Keratinocyte (primary cell): ENCODE data around the gene CDC42EP4. TPM values are rescaled to one million over a fixed set of nuclear protein-coding genes. Genes with fewer than 3 reads are reported as not detected.

Experiments
- DNase-seq: peaks from one replicate; pipeline ENCODE4 v3.0.0-alpha.2; 2011; ENCODE audit warnings: low read depth, missing footprints, low spot score
- FAIRE-seq: peaks from 2 replicates; lab custom pipeline; 2011; peaks lifted over from hg19 to GRCh38; lab: Jason Lieb, UNC
- H2AFZ ChIP-seq: 2 replicates; pipeline ENCODE4 v1.6.0; 2012; ENCODE audit warnings: low read length, control low read depth, inconsistent platforms; ENCODE audit not compliant: control insufficient read depth
- H3K27ac ChIP-seq: 2 replicates; pipeline ENCODE4 v1.5.1; 2011; ENCODE audit warnings: low read length; ENCODE audit not compliant: control insufficient read depth, insufficient read depth
- H3K27me3 ChIP-seq: 3 replicates; pipeline ENCODE4 v1.6.0; 2011; ENCODE audit warnings: low read length; ENCODE audit not compliant: control insufficient read depth, insufficient read depth; ENCODE audit errors: extremely low read depth
- H3K36me3 ChIP-seq, 2 experiments: 2 replicates in 1 of 2; 3 replicates in 1 of 2; pipeline ENCODE4 v1.5.1; 2011; ENCODE audit warnings: low read length in 2 of 2, mild to moderate bottlenecking in 1 of 2; ENCODE audit not compliant: control insufficient read depth in 2 of 2, insufficient read depth in 2 of 2; ENCODE audit errors: extremely low read depth in 1 of 2
- H3K4me1 ChIP-seq: 3 replicates; pipeline ENCODE4 v1.5.1; 2011; ENCODE audit warnings: low read length; ENCODE audit not compliant: control insufficient read depth, insufficient read depth; ENCODE audit errors: extremely low read depth
- H3K4me2 ChIP-seq: 3 replicates; pipeline ENCODE4 v1.6.0; 2011; ENCODE audit warnings: low read depth, low read length; ENCODE audit not compliant: control insufficient read depth, insufficient read depth; ENCODE audit errors: extremely low read depth
- H3K4me3 ChIP-seq, 3 experiments: fragments of 200-600 bp in 1 of 3; sonication (generic) in 1 of 3; 2 replicates in 2 of 3; 3 replicates in 1 of 3; pipeline ENCODE4 v1.5.1; 2011 to 2016; ENCODE audit warnings: low read length in 3 of 3, mild to moderate bottlenecking in 3 of 3, control low read depth in 2 of 3, inconsistent platforms in 1 of 3, low read depth in 1 of 3, mixed read lengths in 1 of 3, mixed run types in 1 of 3, moderate library complexity in 1 of 3; ENCODE audit not compliant: control insufficient read depth in 2 of 3, insufficient read depth in 2 of 3; ENCODE audit errors: extremely low read depth in 1 of 3
- H3K79me2 ChIP-seq: 2 replicates; pipeline ENCODE4 v1.6.0; 2012; ENCODE audit warnings: low read length; ENCODE audit not compliant: control insufficient read depth, insufficient read depth
- H3K9ac ChIP-seq: 3 replicates; pipeline ENCODE4 v1.6.0; 2011; ENCODE audit warnings: low read length; ENCODE audit not compliant: control insufficient read depth, insufficient read depth; ENCODE audit errors: extremely low read depth
- H3K9me1 ChIP-seq: 3 replicates; pipeline ENCODE4 v1.6.0; 2011; ENCODE audit warnings: low read length; ENCODE audit not compliant: control insufficient read depth, insufficient read depth; ENCODE audit errors: extremely low read depth
- H3K9me3 ChIP-seq: 2 replicates; pipeline ENCODE4 v1.5.1; 2012; ENCODE audit warnings: low read depth, low read length; ENCODE audit not compliant: control insufficient read depth
- H4K20me1 ChIP-seq: 3 replicates; pipeline ENCODE4 v1.6.0; 2011; ENCODE audit warnings: low read length; ENCODE audit not compliant: control insufficient read depth, insufficient read depth; ENCODE audit errors: extremely low read depth
- EZH2 ChIP-seq: IDR thresholded peaks from one replicate; pipeline ENCODE4 v1.6.1; 2012; ENCODE audit warnings: inconsistent platforms, mild to moderate bottlenecking, low read length, moderate library complexity
- dilution Hi-C: fragments of 300-500 bp; cut with MboI; formaldehyde crosslinking; loops from one replicate; pipeline ENCODE4 v1.7.0; 2020; ENCODE audit warnings: low sequenced_read_pairs; ENCODE audit not compliant: extremely low pct_ligation_motif_present
- polyA plus RNA-seq, 5 experiments: library from polyadenylated mRNA; depleted of rRNA in 3 of 5; stranded (reverse) in 3 of 5; stranded (forward) in 1 of 5; unstranded in 1 of 5; fragments of >200 nt; gene quantifications; 1 replicate in 1 of 5; 2 replicates in 3 of 5; 3 replicates in 1 of 5; pipeline versions ENCODE4 v1.2.1 to v1.2.3, GENCODE V29; 2011 to 2012; ENCODE audit warnings: missing spikeins in 2 of 5, low read depth in 1 of 5, low replicate concordance in 1 of 5
- TF ChIP-seq, protein P1 (sequence below), 3 experiments: IDR thresholded peaks in 1 of 3; conservative IDR thresholded peaks in 1 of 3; optimal IDR thresholded peaks in 1 of 3; 2 replicates in 2 of 3; 3 replicates in 1 of 3; pipeline versions ENCODE3 to v1.5.1; 2011; ENCODE audit warnings: low read length in 3 of 3, mild to moderate bottlenecking in 3 of 3, moderate library complexity in 2 of 3, control low read depth in 1 of 3, inconsistent platforms in 1 of 3; ENCODE audit not compliant: insufficient read depth in 2 of 3; ENCODE audit errors: extremely low read depth in 1 of 3

Gene CDC42EP4
- polyA plus RNA-seq, 1 donor (not counting 4 experiments of a cell fraction or from before 2014, with no cell fraction given) = 9.4 TPM

DNA sequence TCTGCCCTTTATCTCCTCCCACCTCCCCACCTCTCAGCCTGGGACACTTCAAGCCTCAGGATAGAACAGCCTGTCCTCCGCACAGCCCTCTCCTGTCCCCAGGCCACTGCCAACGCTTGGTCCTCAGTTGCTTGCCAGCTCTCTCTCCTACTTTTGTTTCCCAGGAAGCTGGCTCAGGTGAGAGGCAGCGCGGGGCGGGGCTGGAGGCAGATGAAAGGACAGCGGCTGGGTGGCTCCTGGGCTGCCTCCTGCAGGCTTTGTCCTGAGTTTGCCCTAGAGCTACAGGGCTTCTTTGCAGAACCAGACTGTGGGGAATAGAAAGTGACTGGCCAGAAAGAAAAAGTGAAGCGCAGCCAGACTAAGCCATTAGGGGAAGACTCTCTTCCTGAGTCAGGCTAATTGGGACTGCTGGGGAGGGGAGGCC is 48.2 kb upstream of the CDC42EP4 start:
- TF ChIP-seq, protein P1, sequence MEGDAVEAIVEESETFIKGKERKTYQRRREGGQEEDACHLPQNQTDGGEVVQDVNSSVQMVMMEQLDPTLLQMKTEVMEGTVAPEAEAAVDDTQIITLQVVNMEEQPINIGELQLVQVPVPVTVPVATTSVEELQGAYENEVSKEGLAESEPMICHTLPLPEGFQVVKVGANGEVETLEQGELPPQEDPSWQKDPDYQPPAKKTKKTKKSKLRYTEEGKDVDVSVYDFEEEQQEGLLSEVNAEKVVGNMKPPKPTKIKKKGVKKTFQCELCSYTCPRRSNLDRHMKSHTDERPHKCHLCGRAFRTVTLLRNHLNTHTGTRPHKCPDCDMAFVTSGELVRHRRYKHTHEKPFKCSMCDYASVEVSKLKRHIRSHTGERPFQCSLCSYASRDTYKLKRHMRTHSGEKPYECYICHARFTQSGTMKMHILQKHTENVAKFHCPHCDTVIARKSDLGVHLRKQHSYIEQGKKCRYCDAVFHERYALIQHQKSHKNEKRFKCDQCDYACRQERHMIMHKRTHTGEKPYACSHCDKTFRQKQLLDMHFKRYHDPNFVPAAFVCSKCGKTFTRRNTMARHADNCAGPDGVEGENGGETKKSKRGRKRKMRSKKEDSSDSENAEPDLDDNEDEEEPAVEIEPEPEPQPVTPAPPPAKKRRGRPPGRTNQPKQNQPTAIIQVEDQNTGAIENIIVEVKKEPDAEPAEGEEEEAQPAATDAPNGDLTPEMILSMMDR (optimal IDR thresholded peaks at IDR 0.05 in 1 of 3, IDR thresholded peaks at IDR 0.05 in 1 of 3, conservative IDR thresholded peaks at IDR 0.05 in 1 of 3; ENCODE audit: extremely low read depth in 1 of 3, insufficient read depth in 2 of 3, low read length in 3 of 3) = peak in 2 of 3 experiments; percentile 25 to 37
- no peak for TF ChIP-seq EZH2
- H3K4me2 ChIP-seq = no peak overlapping the region
- H3K79me2 ChIP-seq = no peaks in the 10 kb centered on the region
- H3K4me3 ChIP-seq = no peak overlapping the region
- FAIRE-seq (no peak), DNase-seq (no peak)
- no peaks in the 10 kb centered on the region for H3K36me3 ChIP-seq
- H3K9me1 ChIP-seq = no peaks in the 10 kb centered on the region
- H3K9ac ChIP-seq = no peak overlapping the region
- H3K27me3 ChIP-seq = no peaks in the 10 kb centered on the region
- dilution Hi-C loops = no loop called here
- H2AFZ ChIP-seq = no peak overlapping the region
- H3K4me1 ChIP-seq = peaks cover 9% of the 10 kb centered on the region
- no peak overlapping the region for H3K27ac ChIP-seq
- H4K20me1 ChIP-seq = no peaks in the 10 kb centered on the region
- no peaks in the 10 kb centered on the region for H3K9me3 ChIP-seq

DNA sequence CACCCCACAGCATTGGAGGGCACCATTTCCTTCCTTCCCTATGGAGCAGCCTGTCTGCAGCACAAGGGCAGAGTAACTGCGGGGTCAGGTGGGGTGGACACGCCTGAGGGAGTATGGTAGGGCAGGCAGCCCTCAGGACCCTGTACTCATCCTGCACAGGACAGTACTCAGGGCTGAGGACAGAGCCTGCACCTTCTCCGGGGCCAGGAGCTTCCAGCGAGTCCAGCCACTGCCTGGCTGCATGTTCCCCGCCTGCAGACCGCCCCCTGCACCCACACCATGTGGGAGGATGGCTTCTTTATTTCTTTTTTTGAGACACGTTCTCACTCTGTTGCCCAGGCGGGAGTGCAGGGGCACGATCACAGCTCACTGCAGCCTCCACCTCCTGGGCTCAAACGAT is 47.6 kb upstream of the CDC42EP4 start:
- dilution Hi-C loops = no loop called here
- TF ChIP-seq, protein P1 (optimal IDR thresholded peaks at IDR 0.05 in 1 of 3, IDR thresholded peaks at IDR 0.05 in 1 of 3, conservative IDR thresholded peaks at IDR 0.05 in 1 of 3; ENCODE audit: extremely low read depth in 1 of 3, insufficient read depth in 2 of 3, low read length in 3 of 3) = no peak
- TF ChIP-seq EZH2 = no peak
- Histone ChIP-seq H3K79me2 (no peaks in the 10 kb centered on the region), H3K4me1 (peaks cover 9% of the 10 kb centered on the region), H3K9me3 (no peaks in the 10 kb centered on the region), H2AFZ (no peak overlapping the region), H3K36me3 (no peaks in the 10 kb centered on the region), H3K27me3 (no peaks in the 10 kb centered on the region), H3K27ac (no peak overlapping the region), H3K4me2 (no peak overlapping the region), H3K4me3 (no peak overlapping the region), H4K20me1 (no peaks in the 10 kb centered on the region), H3K9ac (no peak overlapping the region), H3K9me1 (no peaks in the 10 kb centered on the region)
- FAIRE-seq = no peak
- no peak for DNase-seq
